Right lobe of liver (tissue), 4 donors: Measurements from ENCODE around the gene NCKAP5.
A peak's percentile ranks its signal among the peaks of the same experiment; 100 is the strongest.

ENCODE experiments used
- CTCF ChIP-seq, 4 donors: fragments of 200-600 bp in 3 of 4; fragments of 450-650 bp in 1 of 4; IDR thresholded peaks; one replicate each; pipeline versions ENCODE4 v1.5.1 to v1.8.0; 2016 to 2022; ENCODE audit warnings: antibody characterized with exemption in 4 of 4, mild to moderate bottlenecking in 2 of 4
- POLR2A ChIP-seq: fragments of 450-650 bp; IDR thresholded peaks from one replicate; pipeline ENCODE4 v1.6.1; 2017; ENCODE audit warnings: antibody characterized with exemption, mild to moderate bottlenecking
- donor health status: DM: no; HTN: no; CAD: no.
- donor health status: DM: no; HTN: no; CAD: no.
- donor health status: DM: no; HTN: yes; CAD: no.

- TF ChIP-seq POLR2A (no peak), CTCF (IDR thresholded peaks at IDR 0.05) (peak; percentile 66 to 80 (median 73))
Observed at GRCh38 chr2:133561045-133561852, 7.0 kb downstream of the NCKAP5 start.
